Effector CD4-positive, alpha-beta T cell (primary cell): ENCODE data around the gene DHRS3.

Source experiments
- DNase-seq: peaks from one replicate; pipeline ENCODE4 v3.0.0-alpha.2; 2020

The DHRS3 gene

GRCh38 chr1:12615865-12616708 lies 1.9 kb downstream of the DHRS3 start:
- no peak for DNase-seq

DNA sequence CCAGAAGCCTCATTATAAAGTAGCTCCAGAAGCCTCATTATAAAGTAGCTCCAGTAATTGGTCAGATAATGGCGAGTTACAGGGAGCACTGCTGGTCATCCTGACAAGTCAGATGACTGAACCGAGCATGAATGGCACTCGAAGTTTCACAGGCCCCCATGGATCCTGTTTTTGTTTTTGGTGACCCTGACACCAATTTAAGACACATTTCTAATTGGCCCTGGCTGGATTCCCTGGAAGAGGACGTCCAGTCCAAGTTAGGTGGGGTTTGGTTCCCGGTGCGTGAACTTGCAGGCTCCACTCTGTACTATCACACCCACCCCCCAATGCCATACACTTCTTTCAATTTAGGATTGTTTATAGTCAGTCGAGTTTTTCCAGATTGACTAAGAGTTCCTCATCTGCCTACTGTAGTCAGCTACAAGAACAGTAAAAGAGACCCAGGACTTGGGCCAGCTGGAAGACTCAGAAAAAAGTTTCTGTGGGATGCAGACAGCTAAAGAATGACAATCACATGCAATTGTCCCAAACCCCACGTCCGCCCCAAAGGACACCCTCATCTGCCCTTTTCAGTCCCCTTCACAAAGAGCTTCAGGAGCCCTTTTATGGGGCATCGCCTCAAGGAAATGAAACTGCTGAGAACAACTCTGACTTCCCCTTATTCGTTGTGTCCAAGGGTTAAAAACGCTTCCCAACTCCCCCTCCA lies 2.7 kb downstream of the DHRS3 start:
- no peak for DNase-seq

- DNase-seq = no peak
These were observed 3.4 kb downstream of the DHRS3 start for GRCh38 chr1:12614402-12615158.

- DNase-seq = no peak
These were observed 4.8 kb downstream of the DHRS3 start for GRCh38 chr1:12613180-12613579.

GRCh38 chr1:12610941-12611340 lies 7.1 kb downstream of the DHRS3 start:
- DNase-seq = no peak

DNA sequence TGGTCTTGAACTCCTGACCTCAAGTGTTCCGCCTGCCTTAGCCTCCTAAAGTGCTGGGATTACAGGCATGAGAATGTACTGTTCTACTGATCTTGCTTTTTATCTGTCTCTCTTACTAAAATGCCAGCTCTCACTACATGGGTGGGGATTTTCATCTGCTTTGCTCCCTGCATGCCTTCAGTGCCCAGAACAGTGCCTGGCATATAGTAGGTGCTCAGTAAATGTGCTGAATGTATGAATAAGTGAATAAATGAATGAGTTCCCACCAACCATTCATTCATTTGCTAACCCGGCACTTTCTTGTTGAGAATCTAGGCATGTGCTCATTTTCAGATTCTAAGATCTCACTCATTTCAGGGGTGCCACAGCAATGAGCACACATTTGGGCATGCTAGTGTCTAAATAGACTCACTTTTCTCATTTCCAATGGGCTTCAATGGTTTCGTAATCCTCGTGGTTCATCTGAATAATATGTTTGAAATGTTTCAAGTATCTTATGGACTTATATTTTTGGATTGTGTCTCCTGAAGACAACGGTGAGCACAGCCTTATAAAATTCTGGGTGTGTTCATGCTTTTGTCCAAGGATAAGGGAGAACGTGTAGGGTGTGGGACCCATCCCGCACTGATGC lies 7.6 kb downstream of the DHRS3 start:
- DNase-seq = no peak

GRCh38 chr1:12609469-12610003 lies 8.5 kb downstream of the DHRS3 start:
- no peak for DNase-seq

DNA sequence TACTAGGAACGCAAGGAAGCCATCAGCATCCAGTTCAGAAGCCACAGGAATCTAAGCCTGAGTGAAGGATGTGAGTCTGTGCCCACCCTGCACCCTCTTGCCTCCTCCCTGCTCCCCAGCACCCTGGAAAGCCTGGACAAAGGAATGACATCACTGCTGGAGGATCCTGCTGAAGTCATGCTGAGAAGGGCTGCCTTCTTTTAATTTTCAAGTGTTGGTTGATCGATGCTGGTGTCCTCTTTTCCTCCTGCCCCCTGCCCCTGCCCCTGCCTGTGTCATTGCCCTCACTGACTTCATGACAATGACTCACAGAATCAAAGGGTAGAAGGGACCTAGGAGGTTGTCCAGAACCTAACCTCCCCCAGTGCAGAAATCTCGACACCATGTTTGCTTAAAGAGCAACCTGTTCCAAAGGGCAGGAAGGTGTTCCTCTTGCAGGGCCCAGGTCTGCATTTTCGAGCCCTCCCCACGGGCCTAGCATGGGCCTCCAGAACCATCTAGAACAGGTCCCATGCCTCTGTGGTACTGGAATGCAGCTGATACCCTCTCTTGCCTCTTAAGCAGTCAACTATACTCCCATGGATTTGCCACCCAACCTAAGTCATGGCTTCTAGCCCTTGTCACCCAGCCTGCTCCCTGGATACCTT lies 9.6 kb downstream of the DHRS3 start:
- DNase-seq = no peak

DNA sequence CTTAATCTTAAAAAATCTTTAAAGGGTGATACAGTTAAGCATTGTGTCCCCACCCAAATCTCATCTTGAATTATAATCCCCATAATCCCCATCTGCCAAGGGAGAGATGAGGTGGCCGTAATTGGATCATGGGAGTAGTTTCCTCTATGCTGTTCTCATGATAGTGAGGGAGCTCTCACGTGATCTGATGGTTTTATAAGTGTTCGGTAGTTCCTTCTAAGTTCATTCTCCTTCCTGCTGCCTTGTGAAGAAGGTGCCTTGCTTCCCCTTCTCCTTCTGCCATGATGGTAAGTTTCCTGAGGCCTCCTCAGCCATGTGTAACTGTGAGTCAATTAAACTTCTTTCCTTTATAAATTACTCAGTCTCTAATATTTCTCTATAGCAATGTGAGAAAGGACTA lies 10.7 kb downstream of the DHRS3 start:
- no peak for DNase-seq

DNA sequence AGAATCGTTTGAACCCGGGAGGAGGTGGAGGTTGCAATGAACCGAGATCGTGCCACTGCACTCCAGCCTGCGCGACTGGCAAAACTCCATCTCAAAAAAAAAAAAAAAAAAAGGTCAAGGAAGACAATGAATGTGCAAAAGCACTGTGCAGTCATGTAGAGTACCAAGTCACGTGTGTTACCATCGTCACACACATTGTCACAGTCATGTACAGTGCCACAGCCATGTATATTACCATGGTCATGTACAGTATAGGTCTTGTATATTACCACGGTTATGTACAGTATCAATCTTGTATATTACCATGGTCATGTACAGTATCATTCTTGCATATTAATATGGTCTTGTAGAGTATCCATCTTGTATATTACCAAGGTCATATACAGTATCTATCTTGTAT lies 13.0 kb downstream of the DHRS3 start:
- DNase-seq = no peak

DNA sequence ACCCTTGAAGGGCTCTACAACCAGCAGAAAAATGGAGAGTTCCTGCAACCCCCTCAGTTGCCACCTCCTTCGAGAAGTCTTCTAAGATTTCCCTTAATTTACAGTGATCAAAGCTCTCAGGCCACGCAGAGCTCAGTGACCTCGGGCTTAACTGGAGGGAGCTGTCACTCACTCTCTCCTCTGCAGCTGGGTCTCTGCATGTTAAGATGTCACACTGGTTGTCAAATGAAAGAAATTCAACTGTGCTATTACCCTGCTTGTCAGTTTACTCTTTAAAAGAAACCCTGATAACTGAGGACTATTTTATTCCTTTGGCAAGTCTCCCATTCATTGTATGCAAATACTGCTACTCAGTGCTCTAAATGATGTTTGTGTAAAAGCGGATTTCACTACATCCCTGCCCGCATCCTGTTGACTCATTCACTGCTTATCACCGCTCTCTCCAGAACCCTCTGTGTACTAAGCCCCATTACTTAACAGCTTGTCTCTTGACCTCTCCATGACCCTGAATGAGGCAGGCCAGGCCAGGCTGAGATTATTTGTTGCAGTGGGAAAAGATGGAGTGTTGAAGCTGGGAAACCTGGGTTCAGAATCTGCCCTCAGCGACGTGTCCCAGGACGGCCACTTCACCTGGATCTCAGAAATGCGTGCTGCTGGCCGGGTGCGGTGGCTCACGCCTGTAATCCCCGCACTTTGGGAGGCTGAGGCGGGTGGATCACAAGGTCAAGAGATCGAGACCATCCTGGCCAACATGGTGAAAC lies 13.7 kb downstream of the DHRS3 start:
- DNase-seq = peak; percentile 60

DNA sequence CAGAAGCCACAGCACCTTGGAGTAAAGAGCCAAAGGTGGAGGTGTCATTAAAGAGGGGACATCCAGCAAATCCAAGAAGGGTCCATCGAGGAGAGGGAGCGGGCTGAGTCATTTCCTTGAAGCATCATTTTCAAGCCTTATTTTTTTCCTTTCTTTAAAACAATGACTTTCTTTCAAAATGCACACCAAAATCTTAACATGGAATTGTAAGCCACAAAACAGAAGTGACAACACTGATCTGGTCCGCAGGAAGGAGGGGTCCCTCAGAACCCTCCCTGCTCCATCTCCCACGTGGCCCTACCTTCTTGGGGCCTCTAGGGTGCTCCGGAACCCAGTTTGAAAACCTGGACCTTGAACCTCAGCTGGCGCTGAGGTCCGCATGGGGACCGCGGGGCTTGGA lies 14.8 kb downstream of the DHRS3 start:
- no peak for DNase-seq

DNA sequence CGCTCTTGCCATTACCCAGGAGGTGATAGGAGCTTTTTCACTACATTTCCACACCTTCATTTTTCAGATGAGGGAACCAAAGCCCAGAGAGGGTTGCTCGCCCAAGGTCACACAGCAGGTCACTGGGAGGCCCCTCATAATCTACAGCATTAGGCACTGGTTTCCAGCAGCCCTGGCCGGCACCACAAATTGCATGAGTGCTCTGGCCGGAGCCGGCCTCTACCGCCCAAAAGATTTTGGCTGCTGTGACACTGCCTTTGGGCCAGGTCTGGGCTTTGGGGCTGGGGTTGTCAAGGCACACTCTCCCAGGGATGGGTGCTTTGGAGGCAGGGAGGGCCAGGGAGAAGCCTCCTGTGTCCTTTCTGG lies 15.4 kb downstream of the DHRS3 start:
- DNase-seq = no peak

GRCh38 chr1:12601700-12602658 lies 16.0 kb downstream of the DHRS3 start:
- DNase-seq = no peak

GRCh38 chr1:12600880-12601633 lies 17.0 kb downstream of the DHRS3 start:
- DNase-seq = peak; percentile 55

- no peak for DNase-seq
These were observed 17.7 kb downstream of the DHRS3 start for GRCh38 chr1:12600335-12600734.

DNA sequence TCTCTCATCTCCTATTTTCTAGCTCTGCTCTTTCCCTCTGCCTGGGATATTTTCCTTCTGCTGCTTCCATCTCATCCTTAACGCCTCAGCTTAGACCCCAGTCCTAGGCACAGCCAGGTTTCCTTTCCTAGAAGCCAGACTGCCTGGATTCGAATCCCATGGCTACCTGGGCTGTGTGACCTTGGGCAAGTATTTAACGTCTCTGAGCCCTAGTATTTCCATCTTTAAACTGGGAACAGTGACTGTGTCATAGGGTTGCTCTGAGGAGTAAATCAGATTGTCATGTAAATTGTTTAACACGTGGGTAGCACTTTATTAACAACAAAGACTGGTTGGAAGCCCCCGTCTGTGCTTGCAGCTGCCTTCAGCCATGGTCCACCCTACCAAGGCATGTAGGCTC lies 18.4 kb downstream of the DHRS3 start:
- no peak for DNase-seq

GRCh38 chr1:12598974-12599373 lies 19.0 kb downstream of the DHRS3 start:
- DNase-seq = no peak

DNA sequence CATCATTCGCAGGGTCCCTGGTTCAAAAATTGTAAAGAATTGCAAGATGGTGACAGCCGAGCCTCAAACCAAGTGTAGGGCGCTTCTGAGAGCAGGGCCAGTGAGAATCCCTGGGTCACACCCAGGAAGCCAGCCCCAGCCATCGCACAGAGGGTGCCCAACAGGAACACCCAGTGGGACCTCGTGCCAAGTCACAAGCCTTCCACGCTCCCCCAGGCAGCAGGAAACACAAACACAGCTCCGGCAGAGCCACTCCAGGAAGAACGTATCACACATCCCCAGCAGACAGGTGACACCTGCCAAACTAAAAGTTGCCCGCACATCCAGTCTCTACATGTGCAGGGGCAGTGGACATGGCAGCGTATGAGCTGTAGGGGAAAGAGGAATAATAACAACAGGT lies 20.2 kb downstream of the DHRS3 start:
- DNase-seq = no peak
